IMR-90 (cell line): ENCODE data around the gene EID3. TPM values are rescaled to one million over a fixed set of nuclear protein-coding genes. Genes with fewer than 3 reads are reported as not detected.
A peak's percentile ranks its signal among the peaks of the same experiment; 100 is the strongest.

Source experiments
- ATAC-seq: fragments of 200-7000 bp; cut with Tn5 transposase; 2 replicates; pipeline ENCODE4 v1.9.1; 2020; ENCODE audit warnings: low read depth, mild to moderate bottlenecking, moderate library complexity
- BruUV-seq: library from RNA; stranded (reverse); fragments of 400-500 nt; replicated peaks from 2 replicates; lab custom pipeline; 2021; lab: Mats Ljungman, UMichigan
- CTCF ChIA-PET: fragments of 300-600 bp; formaldehyde crosslinking; extraction: SDS; loops from one replicate; lab custom pipeline; 2021; ENCODE audit warnings: antibody characterized with exemption; lab: Yijun Ruan, JAX
- POLR2A ChIA-PET: fragments of 300-600 bp; sonication (Branson Sonifier 250); formaldehyde crosslinking; loops from one replicate; lab custom pipeline; 2022; ENCODE audit warnings: antibody characterized with exemption; ENCODE audit not compliant: unreplicated experiment; lab: Charles Lee
- DNase-seq: peaks from one replicate; pipeline ENCODE4 v3.0.0; 2013
- H2AFZ ChIP-seq: replicated peaks from 2 replicates; pipeline ENCODE3; 2013; ENCODE audit warnings: low read length, mild to moderate bottlenecking; ENCODE audit not compliant: poor library complexity
- H2AK5ac ChIP-seq: 2 replicates; pipeline ENCODE4 v1.6.1; 2013; ENCODE audit warnings: low read depth, low read length, inconsistent platforms
- H2AK9ac ChIP-seq: replicated peaks from 2 replicates; pipeline ENCODE3; 2013; ENCODE audit warnings: mild to moderate bottlenecking, low read depth, low read length, moderate library complexity; ENCODE audit not compliant: poor library complexity
- H2BK120ac ChIP-seq: 2 replicates; pipeline ENCODE4 v1.6.1; 2013; ENCODE audit warnings: low read depth, low read length, inconsistent platforms
- H2BK15ac ChIP-seq: 3 replicates; pipeline ENCODE4 v1.6.1; 2013; ENCODE audit warnings: low read depth, low read length, inconsistent platforms
- H2BK20ac ChIP-seq: 2 replicates; pipeline ENCODE4 v1.6.1; 2013; ENCODE audit warnings: low read depth, mild to moderate bottlenecking, inconsistent platforms, low read length, moderate library complexity
- H2BK5ac ChIP-seq: 2 replicates; pipeline ENCODE4 v1.6.1; 2013; ENCODE audit warnings: mild to moderate bottlenecking, low read depth, low read length, inconsistent platforms; ENCODE audit not compliant: poor library complexity, severe bottlenecking
- H3K14ac ChIP-seq: replicated peaks from 2 replicates; pipeline ENCODE4 v1.6.1; 2013; ENCODE audit warnings: low read depth, low read length, inconsistent platforms
- H3K18ac ChIP-seq: 2 replicates; pipeline ENCODE4 v1.6.1; 2013; ENCODE audit warnings: low read depth, low read length, control low read depth
- H3K23ac ChIP-seq: 2 replicates; pipeline ENCODE4 v1.6.1; 2013; ENCODE audit warnings: low read depth, low read length, inconsistent platforms
- H3K27ac ChIP-seq: 2 replicates; pipeline ENCODE4 v1.5.1; 2013; ENCODE audit warnings: mild to moderate bottlenecking, control low read depth, low read length; ENCODE audit not compliant: insufficient read depth
- H3K27me3 ChIP-seq: 2 replicates; pipeline ENCODE4 v1.6.1; 2013; ENCODE audit warnings: low read length; ENCODE audit not compliant: control insufficient read depth, insufficient read depth
- H3K36me3 ChIP-seq: 2 replicates; pipeline ENCODE4 v1.6.1; 2013; ENCODE audit warnings: low read length, mixed read lengths; ENCODE audit not compliant: control insufficient read depth, insufficient read depth
- H3K4ac ChIP-seq: 2 replicates; pipeline ENCODE4 v1.6.1; 2013; ENCODE audit warnings: low read depth, low read length, inconsistent platforms
- H3K4me1 ChIP-seq: 2 replicates; pipeline ENCODE4 v1.6.1; 2013; ENCODE audit warnings: low read length, mixed read lengths; ENCODE audit not compliant: control insufficient read depth, insufficient read depth
- H3K4me2 ChIP-seq: 2 replicates; pipeline ENCODE4 v1.6.1; 2013; ENCODE audit warnings: low read depth, mild to moderate bottlenecking, control low read depth, low read length, moderate library complexity
- H3K4me3 ChIP-seq: 2 replicates; pipeline ENCODE4 v1.5.1; 2013; ENCODE audit warnings: low read depth, mild to moderate bottlenecking, control low read depth, low read length, moderate library complexity; ENCODE audit not compliant: insufficient read depth
- H3K56ac ChIP-seq: 2 replicates; pipeline ENCODE4 v1.6.1; 2013; ENCODE audit warnings: low read length, inconsistent platforms; ENCODE audit not compliant: insufficient read depth; ENCODE audit errors: extremely low read depth
- H3K79me1 ChIP-seq, 2 experiments: 2 replicates each; pipeline ENCODE4 v1.6.1; 2013; ENCODE audit warnings: low read length in 2 of 2, inconsistent platforms in 1 of 2, low read depth in 1 of 2
- H3K9ac ChIP-seq: 2 replicates; pipeline ENCODE4 v1.6.1; 2013; ENCODE audit warnings: low read depth, low read length, control low read depth
- H3K9me1 ChIP-seq: 2 replicates; pipeline ENCODE4 v1.6.1; 2013; ENCODE audit warnings: low read length, inconsistent platforms; ENCODE audit not compliant: insufficient read depth
- H3K9me3 ChIP-seq: 2 replicates; pipeline ENCODE4 v1.6.1; 2013; ENCODE audit warnings: low read length; ENCODE audit not compliant: control insufficient read depth, insufficient read depth
- H4K20me1 ChIP-seq: 2 replicates; pipeline ENCODE4 v1.6.1; 2013; ENCODE audit warnings: low read length, inconsistent platforms; ENCODE audit not compliant: insufficient read depth
- H4K5ac ChIP-seq: 2 replicates; pipeline ENCODE4 v1.6.1; 2013; ENCODE audit warnings: mild to moderate bottlenecking, low read depth, low read length, control low read depth
- H4K8ac ChIP-seq, 2 experiments: 2 replicates each; pipeline ENCODE4 v1.6.1; 2013; ENCODE audit warnings: low read depth in 2 of 2, low read length in 2 of 2, control low read depth in 1 of 2, inconsistent platforms in 1 of 2
- H4K91ac ChIP-seq: 2 replicates; pipeline ENCODE4 v1.6.1; 2013; ENCODE audit warnings: low read depth, low read length, inconsistent platforms; ENCODE audit not compliant: insufficient read depth
- BHLHE40 ChIP-seq: fragments of 150-350 bp; IDR thresholded peaks from 2 replicates; pipeline ENCODE4 v1.6.1; 2016; ENCODE audit warnings: mild to moderate bottlenecking, low read depth, low read length
- CEBPB ChIP-seq: IDR thresholded peaks from 2 replicates; pipeline ENCODE4 v1.6.1; 2012; ENCODE audit warnings: low read depth, low read length, improper control_type of control experiment
- CHD1 ChIP-seq: IDR thresholded peaks from 2 replicates; pipeline ENCODE4 v1.6.1; 2012; ENCODE audit warnings: low read depth, low read length, improper control_type of control experiment
- FOS ChIP-seq: fragments of 150-350 bp; IDR thresholded peaks from 2 replicates; pipeline ENCODE4 v1.6.1; 2016; ENCODE audit warnings: low read depth, low read length
- MAFK ChIP-seq: IDR thresholded peaks from 2 replicates; pipeline ENCODE4 v1.6.1; 2012; ENCODE audit warnings: low read depth, low read length, improper control_type of control experiment
- NFE2L2 ChIP-seq: fragments of 150-350 bp; IDR thresholded peaks from 2 replicates; pipeline ENCODE4 v1.6.1; 2016; ENCODE audit warnings: low read depth, mild to moderate bottlenecking, low read length
- RFX5 ChIP-seq: IDR thresholded peaks from 2 replicates; pipeline ENCODE4 v1.8.0; 2012; ENCODE audit warnings: low read depth, mild to moderate bottlenecking, low read length, moderate library complexity
- WGBS, 2 experiments: methylation state at CpG; one replicate each; pipeline versions ENCODE4 v1.1.5 to v1.1.7; 2013; ENCODE audit warnings: missing lambda C conversion rate in 2 of 2; ENCODE audit not compliant: insufficient read length in 1 of 2; ENCODE audit errors: extremely low coverage in 2 of 2; 5-methylcytosine and 5-hydroxymethylcytosine counted together
- dilution Hi-C: fragments of 300-500 bp; cut with HindIII; formaldehyde crosslinking; loops from one replicate; pipeline ENCODE4 v1.14.3; 2018; ENCODE audit warnings: low sequenced_read_pairs; ENCODE audit not compliant: unreplicated experiment
- in situ Hi-C: fragments of 300-500 bp; cut with MboI; formaldehyde crosslinking; loops from 3 replicates; pipeline ENCODE4 v1.14.3; 2019; ENCODE audit warnings: low sequenced_read_pairs, inconsistent platforms, mixed read lengths
- intact Hi-C: fragments of 100-400 bp; cut with micrococcal nuclease; formaldehyde crosslinking; loops from 2 replicates; pipeline ENCODE4 v1.10.0; 2022
- polyA plus RNA-seq, 3 experiments: library from polyadenylated mRNA; depleted of rRNA; stranded (reverse); fragments of >200 nt; gene quantifications; 2 replicates each; pipeline ENCODE4 v1.2.3, GENCODE V29; 2012; ENCODE audit warnings: low replicate concordance in 1 of 3
- total RNA-seq: library from RNA; depleted of rRNA; stranded (reverse); fragments of >200 nt; gene quantifications from 2 replicates; pipeline ENCODE4 v1.2.3, GENCODE V29; 2012

The EID3 gene
- total and polyA plus RNA-seq, 2 of the 4 experiments (the other 2 are of a cell fraction) = 2.2 to 4.1 TPM

DNA sequence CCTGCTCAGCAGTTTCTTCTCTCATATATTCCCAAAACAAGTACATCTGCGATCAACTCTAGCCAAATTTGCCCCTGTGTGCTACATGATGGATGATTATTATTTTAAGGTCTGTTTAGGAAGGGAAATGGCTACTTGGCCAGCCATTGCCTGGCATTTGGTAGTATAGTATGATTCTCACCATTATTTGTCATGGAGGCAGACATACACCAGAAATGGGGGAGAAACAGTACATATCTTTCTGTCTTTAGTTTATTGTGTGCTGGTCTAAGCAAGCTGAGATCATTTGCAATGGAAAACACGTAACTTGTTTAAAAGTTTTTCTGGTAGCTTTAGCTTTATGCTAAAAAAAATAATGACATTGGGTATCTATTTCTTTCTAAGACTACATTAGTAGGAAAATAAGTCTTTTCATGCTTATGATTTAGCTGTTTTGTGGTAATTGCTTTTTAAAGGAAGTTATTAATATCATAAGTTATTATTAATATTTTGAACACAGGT lies 45.5 kb downstream of the EID3 start:
- H2BK5ac ChIP-seq = no peak overlapping the region
- no peak overlapping the region for H3K23ac ChIP-seq
- ChIA-PET POLR2A (no interaction called here), CTCF (no interaction called here)
- no peak overlapping the region for H2BK15ac ChIP-seq
- TSS peak; percentile 88 for BruUV-seq
- H3K27ac ChIP-seq = no peak overlapping the region
- no peaks in the 10 kb centered on the region for H3K9me3 ChIP-seq
- no peak overlapping the region for H2AK5ac ChIP-seq
- no peak overlapping the region for H3K4me3 ChIP-seq
- no peak overlapping the region for H2AFZ ChIP-seq
- H3K9ac ChIP-seq = no peak overlapping the region
- dilution Hi-C loops = no loop called here
- no peak overlapping the region for H4K8ac ChIP-seq
- peaks cover 5% of the 10 kb centered on the region for H3K9me1 ChIP-seq
- no peak overlapping the region for H3K4me2 ChIP-seq
- no peak overlapping the region for H3K14ac ChIP-seq
- peaks cover 78% of the 10 kb centered on the region for H4K20me1 ChIP-seq
- no peaks in the 10 kb centered on the region for H3K27me3 ChIP-seq
- intact Hi-C loops = no loop called here
- no peak overlapping the region for H3K4ac ChIP-seq
- TF ChIP-seq FOS (no peak), CEBPB (no peak), MAFK (no peak), RFX5 (no peak), CHD1 (no peak), NFE2L2 (no peak), BHLHE40 (no peak)
- H4K91ac ChIP-seq = no peak overlapping the region
- no CpG with 5 or more reads among the region's 2 CpGs for WGBS, 2 experiments
- DNase-seq (no peak), ATAC-seq (no peak)
- no peak overlapping the region for H4K5ac ChIP-seq
- no peak overlapping the region for H2BK120ac ChIP-seq
- no peak overlapping the region for H3K18ac ChIP-seq
- H2BK20ac ChIP-seq = no peak overlapping the region
- no peak overlapping the region for H2AK9ac ChIP-seq
- H3K36me3 ChIP-seq = peaks cover 61% of the 10 kb centered on the region
- H3K79me1 ChIP-seq = peaks cover 43 to 68% of the 10 kb centered on the region in 2 experiments
- no peak overlapping the region for H3K56ac ChIP-seq
- peaks cover 7% of the 10 kb centered on the region for H3K4me1 ChIP-seq
- in situ Hi-C loops = no loop called here
